Stimulated activated CD8-positive, alpha-beta memory T cell treated with anti-CD3 and anti-CD28 coated beads, Interleukin-7, amount 100 ng/mL, for 48 hours (primary cell): ENCODE results near the gene ADGRA3.
"Not testable (repeated sequence)": the region's sequence is repeated elsewhere in the genome, so short reads cannot be mapped to it uniquely, and the experiment has no call there.

Experiments used
- DNase-seq, 2 donors: peaks; one replicate each; pipeline ENCODE4 v3.0.0-alpha.2; 2020; ENCODE audit warnings: low read depth in 1 of 2; ENCODE audit errors: extremely low read depth in 1 of 2

ADGRA3 gene

DNA sequence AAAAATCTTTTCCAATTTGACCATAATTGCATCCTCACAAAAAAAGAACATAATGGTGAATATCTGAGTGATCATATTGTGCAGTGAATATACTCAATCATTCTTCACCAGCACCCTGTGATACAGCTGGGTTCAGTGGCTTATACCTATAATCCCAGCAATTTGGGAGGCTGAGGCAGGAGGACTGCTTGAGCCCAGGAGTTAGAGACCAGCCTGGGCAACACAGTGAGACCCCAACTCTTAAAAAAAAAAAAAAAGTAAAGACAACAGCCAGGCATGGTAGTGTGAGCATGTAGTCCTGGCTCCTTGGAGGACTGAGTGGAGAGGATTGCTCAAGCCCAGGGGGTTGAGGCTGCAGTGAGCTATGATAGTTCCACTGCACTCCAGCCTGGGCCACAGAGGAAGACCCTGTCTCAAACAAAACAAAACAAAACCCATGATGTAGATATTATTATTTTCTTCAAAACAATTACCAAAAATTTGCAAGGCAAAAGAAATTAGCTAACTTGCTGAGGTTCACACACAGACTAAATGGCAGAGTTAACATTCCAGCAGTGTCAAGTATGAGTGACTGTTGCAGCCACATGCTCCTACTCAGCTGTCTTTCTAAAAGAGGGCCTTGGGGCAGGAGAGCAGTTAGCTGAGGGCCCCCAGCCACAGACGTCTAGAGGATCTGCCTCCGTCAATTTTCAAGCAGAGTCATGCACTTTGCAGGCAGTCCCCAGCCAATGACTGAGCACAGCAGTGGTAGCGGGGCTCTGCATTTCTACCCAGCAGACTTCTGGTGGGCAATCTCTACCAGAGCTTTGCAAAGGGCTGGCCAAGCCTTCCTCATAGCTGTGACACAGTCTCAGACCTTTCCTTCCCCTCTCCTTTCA is 33.4 kb downstream of the ADGRA3 start:
- DNase-seq = no peak

DNA sequence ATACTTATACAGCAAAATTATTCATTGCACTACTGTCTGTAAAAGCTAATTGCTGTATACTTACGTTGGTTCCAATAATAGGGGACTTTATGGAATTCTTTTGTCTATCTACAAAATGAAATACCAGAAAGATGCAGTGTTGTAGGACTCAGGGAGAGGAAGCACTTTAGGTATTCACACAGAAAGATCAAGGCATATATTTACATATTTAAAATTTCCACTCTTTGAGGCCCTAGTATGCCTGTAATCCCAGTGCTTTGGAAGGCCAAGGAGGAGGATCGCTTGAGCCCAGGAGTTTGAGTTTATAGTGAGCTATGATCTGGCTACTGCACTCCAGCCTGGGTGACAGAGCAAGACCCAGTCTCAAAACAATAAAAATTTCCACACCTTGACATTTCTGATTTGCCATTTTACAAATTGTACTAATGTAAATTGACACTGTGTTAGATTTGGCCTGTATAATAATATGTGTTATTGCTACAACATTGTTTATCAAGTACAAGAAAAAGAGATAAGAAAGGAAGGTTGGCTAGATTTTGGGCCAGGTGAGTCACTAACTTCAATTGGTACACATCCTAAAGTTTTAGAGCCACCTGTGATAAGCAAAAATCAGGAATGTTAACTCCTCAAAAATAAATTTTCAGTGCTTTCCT is 35.1 kb downstream of the ADGRA3 start:
- DNase-seq = no peak

DNA sequence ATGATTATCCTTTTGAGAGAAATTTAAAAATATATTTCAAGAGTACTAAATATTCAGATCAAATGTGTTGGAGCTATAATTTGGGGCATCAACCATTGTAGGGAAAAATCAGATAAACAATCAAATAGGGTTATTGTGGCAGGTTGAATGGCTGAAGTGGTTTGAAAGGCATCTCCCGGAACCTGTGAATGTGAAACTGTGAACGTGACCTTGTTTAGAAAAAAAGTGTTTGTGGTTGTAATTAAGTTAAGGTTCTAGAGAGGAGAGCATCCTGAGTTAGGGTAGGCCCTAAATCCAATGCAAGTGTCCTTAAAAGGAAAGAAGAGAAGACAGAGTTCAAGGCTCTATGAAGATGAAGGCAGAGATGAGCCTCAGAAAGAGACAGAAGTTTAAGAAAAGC is 37.4 kb downstream of the ADGRA3 start:
- no peak for DNase-seq

DNA sequence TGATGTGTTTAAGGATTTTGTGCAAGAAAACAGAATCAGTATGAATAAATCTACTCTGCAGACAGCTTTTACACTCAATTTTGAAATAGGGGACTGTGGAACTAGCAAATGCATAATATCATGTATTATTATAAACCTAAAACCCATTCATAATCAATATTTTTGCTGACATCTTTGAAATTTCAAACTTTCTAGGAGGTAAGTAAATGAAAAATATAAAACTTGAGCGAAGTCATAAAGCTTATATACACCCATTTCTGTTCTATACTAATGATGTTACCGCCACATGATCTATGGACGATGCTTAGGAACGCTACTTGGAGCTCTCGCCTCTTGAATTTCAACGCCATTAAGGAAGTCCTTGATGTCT is 38.1 kb downstream of the ADGRA3 start:
- DNase-seq = no peak

DNA sequence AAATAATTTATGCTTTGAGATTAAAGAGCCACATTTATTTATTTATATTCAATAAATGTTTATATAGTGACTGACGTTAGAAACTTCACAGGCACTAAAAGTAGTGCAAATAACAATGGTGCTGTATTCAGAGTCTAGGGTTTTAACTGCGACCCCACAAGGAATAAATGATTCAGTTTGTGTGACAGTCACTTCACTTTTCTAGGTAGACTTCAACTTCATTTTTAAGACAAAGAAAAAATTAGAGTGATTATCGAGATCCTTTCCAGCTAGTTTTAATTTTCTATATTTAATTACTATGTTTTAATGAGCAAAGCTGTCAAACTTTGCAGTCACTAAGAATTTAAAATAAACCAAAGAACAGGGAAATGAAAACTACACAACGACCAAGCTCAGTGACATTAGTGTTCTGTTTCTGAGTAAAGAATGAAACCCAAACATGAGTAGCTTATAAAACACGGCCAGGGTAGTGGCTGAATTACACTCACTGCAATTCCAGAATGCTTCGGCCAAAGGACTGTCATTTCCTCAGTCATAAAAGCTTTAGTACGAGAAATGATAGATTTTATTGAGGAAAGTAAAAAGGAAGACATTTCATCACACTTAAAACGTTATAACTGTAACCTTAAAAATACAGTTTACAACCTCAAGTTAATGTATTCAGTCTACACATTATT is 38.6 kb downstream of the ADGRA3 start:
- no peak for DNase-seq

DNA sequence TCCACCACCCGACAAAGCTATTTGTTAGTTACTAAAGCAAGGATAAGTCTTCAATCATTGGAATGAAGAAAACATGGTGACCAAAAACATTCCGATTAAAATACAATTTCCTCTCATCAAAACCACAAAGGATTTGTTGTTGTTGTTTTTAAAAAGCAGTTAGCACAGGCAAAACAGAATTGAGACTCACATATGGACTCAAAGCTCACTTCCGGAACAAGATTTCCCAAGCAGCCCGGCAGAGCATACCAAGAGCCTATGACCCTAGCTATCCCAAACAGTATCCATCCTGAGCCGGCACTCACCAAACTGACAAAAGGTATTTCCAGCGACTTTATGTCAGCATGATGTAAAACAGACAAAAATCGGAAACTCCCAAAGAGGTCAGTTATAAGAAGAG is 39.9 kb downstream of the ADGRA3 start:
- no peak for DNase-seq

DNA sequence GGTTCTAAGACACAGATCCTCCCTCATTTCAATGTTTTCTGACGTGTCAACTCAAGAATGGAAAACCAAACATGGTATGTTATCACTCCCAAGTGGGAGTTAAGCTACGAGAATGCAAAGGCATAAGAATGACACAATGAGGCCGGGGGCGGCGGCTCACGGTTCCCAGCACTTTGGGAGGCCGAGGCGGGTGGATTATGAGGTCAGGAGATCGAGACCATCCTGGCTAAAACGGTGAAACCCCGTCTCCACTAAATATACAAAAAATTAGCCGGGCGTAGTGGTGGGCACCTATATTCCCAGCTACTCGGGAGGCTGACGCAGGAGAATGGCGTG is 40.6 kb downstream of the ADGRA3 start:
- not testable (repeated sequence) for DNase-seq

DNA sequence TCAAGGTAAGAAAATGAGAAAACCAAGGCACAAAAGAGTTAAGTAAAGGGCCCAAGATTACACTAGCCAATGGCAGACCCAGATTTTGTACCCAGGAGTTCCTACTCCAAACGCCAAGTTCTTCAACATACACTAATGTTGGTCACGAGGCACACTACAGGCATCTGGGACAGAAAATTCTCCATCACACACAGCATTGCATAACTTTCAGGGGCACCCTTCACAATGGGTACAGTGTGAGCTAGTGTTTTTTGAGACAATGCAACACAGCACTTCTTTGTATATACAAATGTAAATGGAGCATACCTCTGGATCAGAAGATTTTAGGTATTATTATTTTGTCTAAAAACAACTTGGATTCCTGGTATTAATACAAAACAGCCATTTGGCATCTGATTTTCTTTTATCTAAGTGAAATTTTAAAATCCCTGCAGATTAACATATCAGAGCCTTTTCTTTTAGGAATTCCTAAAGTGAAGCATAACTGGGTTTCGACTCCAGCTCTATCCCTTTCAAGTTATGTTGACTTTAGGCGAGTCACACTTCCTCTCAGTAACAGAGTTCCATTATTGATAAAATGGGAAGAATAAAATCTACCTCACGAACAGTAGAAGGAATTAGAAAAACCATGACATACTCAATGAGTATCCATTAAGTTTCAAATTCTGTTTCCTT is 41.1 kb downstream of the ADGRA3 start:
- no peak for DNase-seq

DNA sequence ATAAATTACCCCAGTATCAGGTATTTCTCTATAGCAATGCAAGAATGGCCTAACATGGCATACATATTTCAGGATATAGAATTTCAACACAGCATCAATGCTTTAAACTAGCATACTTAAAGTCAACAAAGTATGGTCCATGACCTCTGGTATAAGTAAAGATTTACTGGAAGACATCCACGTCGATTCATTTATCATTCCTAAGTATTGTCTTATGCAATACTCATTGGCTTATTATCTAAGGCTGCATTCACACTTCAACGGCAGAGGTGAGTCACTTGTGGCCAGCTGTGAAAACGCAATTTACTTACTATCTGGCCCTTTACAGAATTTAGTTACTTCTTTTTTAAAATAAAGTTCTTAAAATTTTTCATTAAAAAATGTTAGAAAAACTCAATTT is 42.6 kb downstream of the ADGRA3 start:
- no peak for DNase-seq

DNA sequence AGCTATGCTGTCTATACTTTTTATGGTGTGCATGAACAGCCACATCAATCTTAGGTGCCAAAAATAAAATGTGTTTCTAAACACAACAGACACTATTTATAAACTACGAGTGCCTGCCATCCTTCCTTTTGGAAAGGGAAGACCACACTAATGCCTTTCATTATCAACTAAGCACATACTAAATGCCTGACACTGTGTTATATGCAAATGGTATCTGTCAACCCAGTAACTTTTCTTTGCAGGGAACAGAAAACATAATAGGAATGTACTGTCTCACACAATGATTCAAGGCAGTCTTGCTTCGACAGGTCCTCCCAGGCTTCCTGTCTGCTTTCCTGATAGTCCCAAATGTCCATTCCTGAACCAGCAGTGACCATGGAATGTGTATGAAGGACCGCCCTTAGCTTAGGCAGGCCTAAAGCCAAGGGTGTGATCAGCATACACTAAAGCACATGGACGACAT is 43.8 kb downstream of the ADGRA3 start:
- no peak for DNase-seq

DNA sequence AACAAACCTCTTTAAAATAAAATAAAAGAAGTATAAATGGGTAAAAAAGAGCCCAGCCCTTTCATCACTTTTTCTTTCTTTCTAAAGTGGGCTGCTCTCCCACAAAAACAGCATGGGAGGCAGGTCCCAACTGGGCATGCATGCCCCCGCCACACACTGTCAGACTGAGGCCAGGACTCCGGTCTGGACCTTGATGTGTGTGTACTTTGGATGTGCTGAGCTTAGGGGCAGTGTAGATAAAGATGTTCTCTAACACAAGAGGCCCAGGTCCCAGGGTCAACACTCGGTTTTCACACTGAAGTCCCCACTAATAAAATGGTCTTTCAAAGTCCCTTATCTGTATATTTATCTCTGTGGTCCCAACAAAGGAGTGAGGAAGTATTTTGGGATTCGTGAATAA is 44.4 kb downstream of the ADGRA3 start:
- no peak for DNase-seq

DNA sequence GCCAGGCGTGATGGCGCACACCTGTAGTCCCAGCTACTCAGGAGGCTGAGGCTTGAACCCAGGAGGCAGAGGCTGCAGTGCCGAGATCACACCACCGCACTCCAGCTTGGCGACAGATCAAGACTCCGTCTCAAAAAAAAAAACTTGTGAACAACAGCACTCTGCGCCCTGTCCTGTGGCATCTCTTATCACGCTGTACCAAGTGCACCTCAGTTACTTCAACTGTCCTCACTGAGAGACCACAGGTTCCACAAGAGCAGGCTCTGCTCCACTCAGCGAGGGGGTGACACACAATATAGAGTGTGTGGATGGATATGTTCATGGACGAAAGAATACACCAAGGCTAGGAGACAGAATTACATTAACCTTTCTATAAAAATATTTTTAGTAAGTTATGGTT is 49.3 kb downstream of the ADGRA3 start:
- DNase-seq = no peak

DNA sequence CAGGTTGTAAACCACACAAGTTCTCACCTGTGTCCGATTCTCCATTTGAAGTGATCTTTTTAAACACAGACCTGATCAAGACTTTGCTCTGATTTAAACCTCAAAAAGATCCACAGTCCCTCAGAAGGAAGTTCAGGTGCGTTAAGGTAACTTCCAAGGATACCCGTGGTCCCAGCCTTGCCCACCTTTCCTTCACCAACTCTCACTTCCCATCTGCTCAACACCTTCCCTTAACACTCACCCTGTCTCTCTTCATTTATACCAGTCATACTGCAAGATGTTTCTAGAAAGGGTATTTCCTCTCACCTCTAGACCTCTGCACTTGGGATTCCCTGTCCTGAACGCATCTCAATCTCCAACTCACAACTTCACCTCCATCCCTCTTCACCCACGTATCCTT is 49.9 kb downstream of the ADGRA3 start:
- DNase-seq = no peak

DNA sequence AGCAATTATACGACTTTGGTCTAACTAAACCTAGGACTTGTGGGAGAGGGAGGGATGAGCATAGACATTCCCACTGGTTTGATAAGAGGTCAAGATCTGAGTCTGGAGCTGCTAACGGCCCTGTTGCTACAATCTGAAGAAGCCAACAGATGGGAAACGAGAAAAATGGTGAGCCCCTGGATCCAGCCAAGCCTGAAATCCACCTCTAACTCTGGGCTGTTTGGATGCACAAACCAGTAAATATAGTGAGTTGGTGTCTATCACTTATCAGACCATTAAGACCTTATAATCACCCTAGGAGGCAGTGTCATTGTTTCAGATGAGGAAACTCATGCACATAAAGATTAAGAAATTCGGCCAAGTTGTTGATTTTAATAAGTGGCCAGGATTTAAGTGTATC is 50.5 kb downstream of the ADGRA3 start:
- DNase-seq = no peak

DNA sequence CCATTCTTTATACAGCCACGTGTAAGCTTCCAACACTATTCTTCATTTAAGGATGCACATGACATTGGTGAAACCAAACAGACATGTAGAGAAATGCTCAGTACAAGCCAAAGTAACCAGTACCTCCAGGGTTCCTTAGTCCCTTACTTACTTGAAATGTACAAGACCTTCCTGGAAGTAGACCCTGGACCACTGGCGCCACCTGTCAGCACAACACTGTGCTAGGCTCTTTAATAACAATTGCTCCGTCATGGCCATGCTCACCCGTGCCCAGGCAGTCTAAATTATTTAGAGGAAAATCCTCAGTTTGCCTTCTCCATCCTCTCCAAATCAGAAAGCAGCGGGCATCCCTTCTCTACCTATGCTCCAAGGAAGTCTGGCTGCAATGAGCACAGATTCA is 52.7 kb downstream of the ADGRA3 start:
- no peak for DNase-seq

DNA sequence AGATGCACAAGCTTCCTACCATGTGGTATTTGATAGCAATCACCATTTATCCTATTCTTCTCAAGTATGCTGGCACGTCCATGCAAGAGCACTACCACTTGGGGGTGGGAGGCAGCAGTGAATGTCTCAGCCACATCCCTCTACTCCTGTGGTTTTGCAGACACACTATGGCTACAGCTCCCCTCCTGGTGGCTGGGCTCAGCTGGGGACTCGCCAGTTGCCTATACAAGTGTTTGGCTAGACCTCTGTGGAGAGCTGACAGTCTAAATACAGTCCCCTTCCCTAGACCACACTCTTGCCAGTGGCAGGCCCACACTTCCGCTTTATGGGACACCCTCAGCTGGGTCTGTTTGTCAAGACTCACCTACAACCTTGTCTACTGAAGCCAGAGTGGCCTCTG is 53.2 kb downstream of the ADGRA3 start:
- DNase-seq = no peak

DNA sequence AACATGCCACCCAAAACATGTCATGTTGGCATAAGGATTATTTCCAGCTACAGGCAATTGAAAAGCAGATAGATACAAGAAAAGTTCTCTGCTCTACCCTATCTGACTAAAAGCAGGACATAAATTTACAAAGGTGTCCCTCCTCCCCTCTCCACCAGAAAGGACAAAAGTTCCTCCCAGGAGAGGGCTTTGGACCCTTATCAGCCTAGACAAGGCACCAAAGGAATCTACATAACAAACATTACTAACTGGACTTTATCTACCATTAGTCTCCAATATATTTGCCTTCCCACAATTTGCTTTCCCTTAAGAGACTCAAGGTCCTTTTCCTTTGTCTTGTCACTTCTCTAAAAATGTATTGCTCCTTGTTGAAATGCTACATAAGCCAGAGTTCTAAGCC is 55.6 kb downstream of the ADGRA3 start:
- no peak for DNase-seq

DNA sequence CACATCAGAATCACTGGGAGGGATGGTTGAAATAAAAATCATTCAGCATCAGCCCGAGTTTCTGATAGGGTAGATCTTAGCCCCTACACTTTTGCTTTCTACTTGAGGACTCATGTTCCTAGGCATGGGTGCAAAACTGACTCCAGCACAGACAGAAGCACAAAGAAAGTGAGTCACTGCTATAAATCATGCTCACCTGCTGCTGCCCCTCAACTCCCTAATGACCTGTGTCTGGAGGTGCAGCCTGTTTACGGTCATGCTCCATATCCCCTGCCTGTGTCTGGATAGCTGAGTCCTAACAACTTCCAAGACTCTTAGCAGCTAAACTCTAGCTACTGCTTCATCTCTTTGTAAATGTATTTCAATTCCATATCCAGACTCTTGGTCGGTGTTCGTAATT is 57.8 kb downstream of the ADGRA3 start:
- no peak for DNase-seq

DNA sequence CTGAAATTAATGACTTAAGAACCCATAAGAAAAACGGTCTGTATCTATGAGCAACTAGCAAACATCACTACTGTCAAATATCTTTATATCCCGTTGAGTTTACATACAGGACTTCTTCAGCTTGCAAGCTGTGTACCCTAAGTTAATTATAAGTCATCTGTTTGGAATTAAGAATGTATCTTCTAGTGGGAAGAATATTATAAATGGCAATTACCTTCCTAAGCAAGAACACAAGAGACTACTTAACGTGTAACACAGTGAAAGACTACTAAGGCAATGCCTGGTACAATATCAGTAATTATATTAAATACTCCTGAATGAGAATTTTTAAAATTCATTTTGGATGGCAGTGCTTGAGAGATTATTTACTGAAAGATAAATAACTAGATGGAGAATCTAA is 58.5 kb downstream of the ADGRA3 start:
- no peak for DNase-seq

DNA sequence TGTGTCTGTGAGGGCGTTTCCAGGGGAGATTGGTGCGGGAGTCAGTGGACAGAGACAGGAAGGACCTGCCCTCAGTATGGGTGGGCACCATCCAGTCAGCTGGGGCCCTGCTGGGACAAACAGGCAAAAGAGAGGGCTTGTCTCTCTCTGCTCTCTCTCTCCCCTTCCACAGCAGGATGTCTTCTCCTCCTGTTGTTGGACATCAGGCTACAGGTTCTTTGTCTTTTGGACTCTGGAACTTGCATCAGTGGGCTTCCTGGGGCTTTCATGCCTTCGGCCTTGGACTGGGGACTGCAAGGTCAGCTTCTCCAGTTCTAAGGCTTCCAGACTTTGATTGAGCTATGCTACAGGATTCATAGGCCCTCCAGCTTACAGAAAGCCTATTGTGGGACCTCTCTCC is 59.6 kb downstream of the ADGRA3 start:
- DNase-seq = no peak

DNA sequence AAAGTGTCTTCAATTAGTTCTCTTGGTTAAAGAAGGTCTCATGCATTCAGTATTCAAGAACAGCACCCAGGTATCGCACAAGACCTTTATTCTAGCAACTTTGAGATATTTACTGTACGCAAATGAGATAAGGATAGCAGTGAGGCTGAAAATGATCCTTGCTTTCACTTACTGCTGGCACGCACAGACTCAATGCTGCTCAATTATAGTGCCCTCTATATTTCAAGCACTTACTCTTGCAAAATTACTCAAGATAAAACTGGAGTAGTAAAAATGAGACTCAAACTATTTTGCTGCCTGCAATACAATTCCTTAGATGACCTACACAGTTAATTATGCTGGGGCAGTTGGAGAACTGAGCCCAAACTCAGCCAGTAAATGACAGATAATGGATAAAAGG is 60.9 kb downstream of the ADGRA3 start:
- DNase-seq = no peak
